Activated CD4-positive, alpha-beta T cell treated with anti-CD3 and anti-CD28 coated beads, Interleukin-2, amount 10 ng/mL, durations not matched to agents 24 days and 14 days (primary cell): ENCODE results near the gene FCRL3. TPM values are rescaled to one million over a fixed set of nuclear protein-coding genes. Genes with fewer than 3 reads are reported as not detected.

Experiments used
- DNase-seq: peaks from one replicate; pipeline ENCODE4 v3.0.0; 2022
- H3K27ac Mint-ChIP-seq: one replicate; pipeline ENCODE4 v1.8.0; 2022; ENCODE audit warnings: mild to moderate bottlenecking, mixed read lengths
- H3K27me3 Mint-ChIP-seq: one replicate; pipeline ENCODE4 v1.8.0; 2022; ENCODE audit warnings: mixed read lengths
- H3K36me3 Mint-ChIP-seq: one replicate; pipeline ENCODE4 v1.8.0; 2022; ENCODE audit warnings: low read depth, mild to moderate bottlenecking, mixed read lengths
- H3K4me1 Mint-ChIP-seq: one replicate; pipeline ENCODE4 v1.8.0; 2021; ENCODE audit warnings: mixed read lengths
- H3K4me3 Mint-ChIP-seq: one replicate; pipeline ENCODE4 v1.8.0; 2022; ENCODE audit warnings: mild to moderate bottlenecking, moderate library complexity, mixed read lengths
- H3K9me3 Mint-ChIP-seq: one replicate; pipeline ENCODE4 v1.8.0; 2021; ENCODE audit warnings: mixed read lengths
- intact Hi-C: fragments of 100-400 bp; cut with micrococcal nuclease; formaldehyde crosslinking; loops from one replicate; pipeline ENCODE4 v1.15.1; 2023
- total RNA-seq: library from RNA; stranded (reverse); gene quantifications from 2 replicates; pipeline ENCODE4 v1.2.3, GENCODE V29; 2022

Gene FCRL3
- total RNA-seq, 1 donor from 2014 or later = 0.09 TPM

DNA sequence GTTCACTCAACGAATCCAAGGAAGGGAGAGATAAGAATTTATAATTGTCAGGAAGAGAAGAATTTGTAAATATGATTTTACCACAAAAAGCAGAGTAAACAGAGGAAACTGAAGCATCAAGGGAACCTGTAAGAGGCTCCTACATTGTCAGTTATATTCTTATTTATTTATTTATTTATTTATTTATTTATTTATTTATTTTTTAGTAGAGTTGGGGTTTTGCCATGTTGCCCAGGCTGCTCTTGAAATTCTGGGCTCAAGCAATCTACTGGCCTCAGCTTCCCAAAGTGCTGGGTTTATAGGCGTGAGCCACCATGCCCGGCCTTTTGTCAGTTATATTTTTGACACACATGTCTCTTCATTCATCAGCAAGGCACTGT lies 47.1 kb downstream of the FCRL3 start:
- no peaks in the 10 kb centered on the region for H3K36me3 Mint-ChIP-seq
- H3K27me3 Mint-ChIP-seq = peaks cover 13% of the 10 kb centered on the region
- H3K9me3 Mint-ChIP-seq = no peaks in the 10 kb centered on the region
- intact Hi-C loops = no loop called here
- peaks cover 2% of the 10 kb centered on the region for H3K4me1 Mint-ChIP-seq
- no peak for DNase-seq
- no peak overlapping the region for H3K4me3 Mint-ChIP-seq
- no peak overlapping the region for H3K27ac Mint-ChIP-seq

DNA sequence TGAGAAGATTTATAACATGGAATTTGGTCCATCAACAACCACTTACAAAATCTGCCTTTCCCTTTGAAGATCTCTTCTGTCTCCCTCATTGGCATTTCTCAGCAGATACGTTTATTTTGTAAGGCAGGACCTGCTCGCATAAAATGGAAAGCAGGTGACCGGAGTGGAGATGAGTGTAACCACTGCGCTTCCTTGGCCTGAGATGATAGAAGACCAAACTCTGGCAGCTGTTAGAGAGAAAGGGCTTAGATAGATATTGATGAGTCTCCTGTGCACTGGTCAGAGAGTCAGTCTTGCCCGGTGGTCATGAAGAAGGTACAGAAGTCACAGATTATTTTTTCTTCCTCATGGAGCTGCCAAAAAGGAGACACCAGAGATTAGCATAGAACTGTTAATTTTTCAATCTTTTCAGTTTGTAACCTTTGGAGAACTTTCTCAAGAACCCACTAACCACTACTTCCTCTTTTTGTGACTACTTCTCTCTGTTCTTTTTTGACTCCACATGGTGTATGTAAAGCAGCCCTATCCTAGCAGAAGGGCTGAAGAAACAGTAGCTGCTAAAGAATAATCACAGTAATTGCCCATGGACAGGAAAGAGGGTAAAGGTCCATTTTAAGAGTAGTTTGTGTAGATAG lies 47.6 kb downstream of the FCRL3 start:
- H3K27me3 Mint-ChIP-seq = peaks cover 10% of the 10 kb centered on the region
- intact Hi-C loops = no loop called here
- no peaks in the 10 kb centered on the region for H3K9me3 Mint-ChIP-seq
- no peak overlapping the region for H3K4me3 Mint-ChIP-seq
- DNase-seq = no peak
- H3K4me1 Mint-ChIP-seq = peaks cover 2% of the 10 kb centered on the region
- H3K27ac Mint-ChIP-seq = no peak overlapping the region
- no peaks in the 10 kb centered on the region for H3K36me3 Mint-ChIP-seq

- DNase-seq = no peak
- peaks cover 2% of the 10 kb centered on the region for H3K4me1 Mint-ChIP-seq
Observed at GRCh38 chr1:157648317-157648716, 52.3 kb downstream of the FCRL3 start.

DNA sequence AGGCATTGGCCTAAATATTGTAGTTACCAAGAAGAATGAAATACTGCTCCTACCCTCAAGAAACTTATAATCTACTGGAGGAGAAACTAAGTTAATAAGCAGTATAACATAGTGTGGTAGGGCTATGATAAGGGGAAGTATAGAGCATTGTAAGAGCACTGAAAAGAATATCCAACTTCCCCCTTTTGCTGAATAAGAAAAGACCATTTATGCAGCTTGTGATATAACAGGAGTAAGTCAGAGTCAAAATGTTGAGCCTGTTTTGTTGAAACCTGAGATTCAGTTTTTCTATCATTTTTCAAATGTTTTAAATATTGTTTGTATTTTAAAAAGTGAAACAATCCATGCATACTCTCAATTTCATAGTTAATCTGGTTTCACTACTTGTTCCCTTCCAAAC lies 54.4 kb downstream of the FCRL3 start:
- no peak overlapping the region for H3K4me3 Mint-ChIP-seq
- H3K4me1 Mint-ChIP-seq = no peaks in the 10 kb centered on the region
- H3K27ac Mint-ChIP-seq = no peak overlapping the region
- peaks cover 4% of the 10 kb centered on the region for H3K27me3 Mint-ChIP-seq
- DNase-seq = no peak
- H3K36me3 Mint-ChIP-seq = no peaks in the 10 kb centered on the region
- intact Hi-C loops = no loop called here
- no peaks in the 10 kb centered on the region for H3K9me3 Mint-ChIP-seq

More at GRCh38 chr1:157648317-157648716, 52.3 kb downstream of the FCRL3 start:
- intact Hi-C loops = no loop called here
- Mint-ChIP-seq H3K27me3 (peaks cover 9% of the 10 kb centered on the region), H3K9me3 (no peaks in the 10 kb centered on the region), H3K36me3 (no peaks in the 10 kb centered on the region), H3K4me3 (no peak overlapping the region), H3K27ac (no peak overlapping the region)

GRCh38 chr1:157641177-157641576 lies 59.4 kb downstream of the FCRL3 start:
- H3K4me1 Mint-ChIP-seq = no peaks in the 10 kb centered on the region
- H3K27me3 Mint-ChIP-seq = peaks cover 4% of the 10 kb centered on the region
- H3K9me3 Mint-ChIP-seq = no peaks in the 10 kb centered on the region
- no peak overlapping the region for H3K4me3 Mint-ChIP-seq
- no peak overlapping the region for H3K27ac Mint-ChIP-seq
- H3K36me3 Mint-ChIP-seq = no peaks in the 10 kb centered on the region
- intact Hi-C loops = no loop called here
- DNase-seq = no peak

DNA sequence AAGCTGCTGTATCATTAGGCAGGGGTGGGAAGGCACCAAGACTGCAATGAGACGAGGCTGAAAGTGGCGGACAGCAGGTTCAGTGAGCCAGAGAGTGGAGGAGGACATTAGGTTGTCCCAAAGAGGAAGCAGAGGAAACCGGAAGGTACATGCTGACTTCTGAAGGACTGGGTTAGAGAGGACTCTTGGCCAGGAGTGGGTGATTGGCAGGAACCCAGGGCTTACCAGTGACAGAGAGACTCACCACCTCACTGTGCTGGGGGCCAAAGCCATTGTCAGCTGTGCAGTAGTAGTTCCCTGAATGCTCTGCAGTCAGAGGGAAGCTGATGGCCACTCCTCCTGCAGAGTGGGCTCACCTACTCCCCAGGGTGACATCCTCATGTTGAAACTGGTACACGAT lies 60.8 kb downstream of the FCRL3 start:
- intact Hi-C loops = no loop called here
- Mint-ChIP-seq H3K4me3 (no peak overlapping the region), H3K9me3 (no peaks in the 10 kb centered on the region), H3K36me3 (no peaks in the 10 kb centered on the region), H3K27me3 (peaks cover 4% of the 10 kb centered on the region), H3K4me1 (no peaks in the 10 kb centered on the region), H3K27ac (no peak overlapping the region)
- no peak for DNase-seq

- peaks cover 19% of the 10 kb centered on the region for H3K27me3 Mint-ChIP-seq
- H3K4me3 Mint-ChIP-seq = no peak overlapping the region
- intact Hi-C loops = no loop called here
- H3K9me3 Mint-ChIP-seq = no peaks in the 10 kb centered on the region
- no peak for DNase-seq
- no peaks in the 10 kb centered on the region for H3K36me3 Mint-ChIP-seq
- no peaks in the 10 kb centered on the region for H3K4me1 Mint-ChIP-seq
- H3K27ac Mint-ChIP-seq = no peak overlapping the region
Observed at GRCh38 chr1:157628773-157629172, 71.8 kb downstream of the FCRL3 start.

Other genes with a start within 250 kb of the FCRL3 start
- gene FCRL5, start 148.3 kb downstream of the FCRL3 start, total RNA-seq = not detected in 2 replicates
- gene FCRL4, start 102.7 kb downstream of the FCRL3 start, total RNA-seq = not detected in 2 replicates
- gene FCRL2, start 76.4 kb upstream of the FCRL3 start, total RNA-seq = not detected in 2 replicates
- not detected in 2 replicates for gene FCRL1, start 119.4 kb upstream of the FCRL3 start, total RNA-seq
- gene CD5L, start 141.0 kb upstream of the FCRL3 start, total RNA-seq = not detected in 2 replicates